C1 segment of cervical spinal cord (tissue), 14 donors: ENCODE measurements around the gene SLC26A1.
A peak's percentile ranks its signal among the peaks of the same experiment; 100 is the strongest.
"Not testable (repeated sequence)": the region's sequence is repeated elsewhere in the genome, so short reads cannot be mapped to it uniquely, and the experiment has no call there.

Experiments
- DNase-seq, 14 donors: peaks; one replicate each; lab custom pipeline; 2025; lab: John Stamatoyannopoulos, UW

SLC26A1 gene

DNA sequence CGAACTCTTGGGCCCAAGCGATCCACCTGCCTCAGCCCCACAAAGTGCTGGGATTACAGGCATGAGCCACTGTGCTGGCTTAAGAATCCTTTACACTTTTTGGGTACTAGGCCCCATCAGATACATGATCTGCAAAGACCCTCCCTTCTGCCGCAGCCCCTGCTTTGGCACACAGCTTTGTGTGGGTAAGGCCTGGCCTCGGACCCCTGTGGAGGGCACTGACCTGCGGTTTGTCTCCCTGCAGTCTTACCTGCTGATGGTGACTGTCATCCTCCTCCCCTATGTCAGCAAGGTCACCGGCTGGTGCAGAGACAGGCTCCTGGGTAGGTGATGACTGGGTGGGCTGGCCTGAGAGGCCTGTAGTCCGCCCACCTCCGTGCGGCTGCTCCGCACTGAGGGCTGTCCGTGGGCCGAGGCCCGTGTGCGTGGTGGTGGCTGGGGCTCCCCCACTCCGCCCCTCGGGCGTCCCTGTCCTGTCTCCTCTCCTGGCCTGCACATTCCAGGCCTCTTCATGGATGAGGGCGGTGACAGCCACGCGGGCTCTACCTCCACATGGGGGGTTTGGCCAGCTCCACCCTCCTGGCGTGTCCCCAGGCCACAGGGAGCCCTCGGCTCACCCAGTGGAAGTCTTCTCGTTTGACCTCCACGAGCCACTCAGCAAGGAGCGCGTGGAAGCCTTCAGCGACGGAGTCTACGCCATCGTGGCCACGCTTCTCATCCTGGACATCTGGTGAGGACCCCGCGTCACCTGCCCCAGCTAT lies 37.9 kb downstream of the SLC26A1 start:
- no peak for DNase-seq

DNA sequence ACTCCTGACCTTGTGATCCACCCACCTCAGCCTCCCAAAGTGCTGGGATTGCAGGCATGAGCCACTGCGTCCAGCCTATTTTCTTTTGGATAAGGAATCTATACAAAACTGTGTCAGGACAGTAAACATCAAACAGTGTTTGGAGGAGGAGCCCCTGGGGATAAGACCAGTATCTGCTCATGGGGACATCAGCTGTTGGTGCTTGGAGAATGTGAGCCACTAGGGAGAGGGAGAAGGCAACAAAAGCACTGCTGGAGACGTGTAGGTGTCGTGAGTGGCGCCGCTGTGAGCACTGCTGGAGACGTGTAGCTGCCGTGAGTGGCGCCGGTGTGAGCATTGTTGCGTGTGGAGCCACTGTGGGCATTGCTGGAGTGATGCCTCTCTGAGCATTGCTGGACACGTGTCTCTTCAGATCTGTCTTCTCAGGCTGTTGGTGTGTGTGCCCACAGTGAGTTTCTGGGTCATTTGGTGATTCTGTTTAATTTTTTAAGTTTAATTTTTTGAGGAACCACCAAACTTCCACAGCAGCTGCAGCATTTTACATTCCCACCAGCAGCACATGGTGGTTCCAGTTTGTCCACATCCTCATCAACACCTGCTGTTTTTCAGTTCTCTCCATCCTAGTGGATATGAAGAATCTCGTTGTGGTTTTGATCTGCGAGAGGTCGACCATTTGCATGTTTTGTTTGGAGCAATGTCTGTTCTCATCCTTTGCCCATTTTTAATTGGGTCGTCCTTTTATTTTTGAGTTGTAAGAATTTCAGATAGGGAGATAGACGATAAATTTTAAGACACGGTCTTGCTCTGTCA lies 38.8 kb downstream of the SLC26A1 start:
- DNase-seq: no peak

DNA sequence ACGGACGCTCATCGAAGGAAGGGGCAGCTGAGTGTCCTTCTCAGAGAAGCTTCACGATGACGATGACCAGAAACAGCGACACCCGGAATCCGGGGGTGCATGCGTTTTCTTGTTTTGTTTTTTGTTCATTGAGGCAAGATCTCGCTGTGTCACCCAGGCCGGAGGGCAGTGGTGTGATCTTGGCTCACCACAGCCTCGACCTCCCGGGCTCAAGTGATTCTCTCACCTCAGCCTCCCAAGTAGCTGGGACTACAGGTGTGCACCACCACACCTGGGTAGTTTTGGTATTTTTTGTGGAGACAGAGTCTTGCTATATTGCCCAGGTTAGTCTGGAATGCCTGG lies 39.7 kb downstream of the SLC26A1 start:
- no peak for DNase-seq

- DNase-seq: no peak
Observed at GRCh38 chr4:952881-953573, 40.2 kb downstream of the SLC26A1 start.

DNA sequence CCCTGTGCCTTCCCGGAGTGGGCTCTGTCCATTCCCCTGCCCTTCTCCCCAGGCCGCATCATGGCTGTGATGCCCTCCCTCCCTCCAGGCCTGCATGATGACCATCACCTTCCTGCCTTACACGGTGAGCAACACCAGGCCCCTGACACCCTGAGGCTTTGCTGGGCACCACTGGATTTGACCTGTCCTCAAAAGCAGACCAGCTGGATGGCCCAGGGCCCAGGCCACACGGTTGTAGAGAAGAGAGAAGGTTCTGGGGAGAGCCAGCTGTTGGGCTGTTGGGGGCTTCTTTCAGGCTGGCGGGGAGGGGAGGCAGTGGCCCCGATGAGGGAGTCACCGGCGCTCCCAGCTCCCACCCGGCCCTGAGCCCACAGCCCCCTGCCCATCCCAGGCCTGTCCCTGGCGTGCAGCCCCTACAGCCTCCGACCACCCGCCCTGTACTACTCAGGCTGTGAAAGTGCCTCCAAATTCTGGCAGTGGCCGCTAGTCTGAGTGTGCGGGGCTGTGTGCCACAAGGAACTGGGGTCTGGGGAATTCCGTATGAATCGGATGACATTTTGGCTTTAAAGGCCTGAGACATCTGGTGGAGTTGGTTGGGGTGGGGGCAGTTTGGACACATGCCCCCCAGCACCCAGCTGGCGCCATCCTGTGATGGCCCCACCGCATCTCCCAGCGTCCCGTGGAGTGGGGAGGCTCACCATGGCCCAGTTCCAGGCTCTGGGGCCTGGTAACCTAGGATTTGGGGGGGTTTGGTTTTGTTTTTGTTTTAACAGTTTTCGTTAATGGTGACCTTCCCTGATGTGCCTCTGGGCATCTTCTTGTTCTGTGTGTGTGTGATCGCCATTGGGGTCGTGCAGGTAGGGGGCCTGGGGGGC lies 41.4 kb downstream of the SLC26A1 start:
- no peak for DNase-seq

- DNase-seq: no peak
Observed at GRCh38 chr4:951186-951585, 42.0 kb downstream of the SLC26A1 start.

DNA sequence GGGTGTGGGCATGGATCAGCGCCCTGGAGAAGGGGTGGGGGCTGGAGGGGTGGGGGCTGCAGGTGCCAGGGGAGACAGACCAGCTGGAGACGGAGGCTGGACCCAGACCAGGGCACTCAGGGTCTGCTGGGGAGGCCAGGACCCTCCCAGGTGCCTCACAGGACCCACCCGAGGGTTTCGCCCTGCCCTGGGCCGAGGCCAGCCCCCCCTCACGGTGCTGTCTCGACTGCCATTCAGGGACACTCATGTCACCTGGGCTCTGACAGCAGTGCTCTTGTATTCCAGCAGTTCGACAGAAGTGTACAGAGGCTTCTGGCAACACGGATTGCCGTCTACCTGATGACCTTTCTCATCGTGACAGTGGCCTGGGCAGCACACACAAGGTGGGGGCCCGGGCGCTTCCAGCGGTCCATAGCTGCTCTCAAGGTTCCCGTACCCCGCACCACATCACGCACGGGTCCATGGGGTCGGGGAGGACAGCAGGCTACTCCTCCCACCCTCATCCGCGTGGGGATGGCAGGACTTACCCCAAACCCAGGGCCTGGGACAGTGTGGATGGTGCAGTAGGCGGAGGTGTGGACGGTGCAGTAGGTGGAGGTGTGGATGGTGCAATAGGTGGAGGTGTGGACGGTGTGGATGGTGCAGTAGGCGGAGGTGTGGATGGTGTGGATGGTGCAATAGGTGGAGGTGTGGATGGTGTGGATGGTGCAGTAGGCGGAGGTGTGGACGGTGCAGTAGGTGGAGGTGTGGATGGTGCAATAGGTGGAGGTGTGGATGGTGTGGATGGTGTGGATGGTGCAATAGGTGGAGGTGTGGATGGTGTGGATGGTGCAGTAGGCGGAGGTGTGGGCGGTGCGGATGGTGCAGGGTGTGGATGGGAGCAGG lies 42.8 kb downstream of the SLC26A1 start:
- DNase-seq: no peak

DNA sequence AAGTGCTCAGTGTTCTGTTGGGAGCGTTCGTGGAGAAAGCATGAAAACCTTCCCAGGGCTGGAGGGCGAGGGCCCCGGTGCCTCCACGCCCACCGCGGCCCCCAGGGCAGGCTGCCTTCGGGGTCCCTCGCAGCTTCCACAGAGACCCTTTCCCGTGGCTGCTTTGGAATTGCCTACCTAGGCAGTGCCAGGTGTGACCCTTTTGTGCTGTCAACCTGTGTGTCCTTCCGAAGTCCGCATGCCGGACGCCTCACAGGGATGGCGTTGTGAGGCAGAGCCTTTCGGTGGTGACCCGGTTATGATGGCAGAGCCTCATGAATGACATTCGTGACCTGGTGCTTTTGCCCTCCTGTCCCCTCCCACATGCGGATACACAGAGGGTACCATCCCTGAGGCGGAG lies 43.5 kb downstream of the SLC26A1 start:
- no peak for DNase-seq

DNA sequence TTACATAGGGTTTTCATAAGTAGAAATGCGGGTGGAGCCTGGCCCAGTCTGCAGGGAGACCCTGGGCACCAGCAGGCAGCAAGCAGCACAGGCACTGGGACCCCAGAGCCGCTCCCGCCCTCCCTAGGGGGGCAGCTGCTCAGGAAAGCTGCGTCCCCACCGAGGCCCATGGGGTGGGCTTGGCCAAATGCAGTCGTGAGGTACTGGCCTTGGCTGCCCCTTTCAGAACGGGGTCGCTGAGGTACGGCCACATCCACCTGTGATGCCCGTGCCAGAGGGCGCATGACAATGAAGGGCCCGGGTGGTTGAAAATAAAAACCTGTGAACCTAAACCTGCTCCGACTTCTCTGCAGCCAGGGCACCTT lies 44.3 kb downstream of the SLC26A1 start:
- DNase-seq: no peak

- DNase-seq: peak in 1 of 14 donors; percentile 50
Observed at GRCh38 chr4:948101-948935, 44.9 kb downstream of the SLC26A1 start.

GRCh38 chr4:947491-947971 lies 45.7 kb downstream of the SLC26A1 start:
- no peak for DNase-seq

GRCh38 chr4:946517-947471 lies 46.4 kb downstream of the SLC26A1 start:
- DNase-seq: no peak

- no peak for DNase-seq
Observed at GRCh38 chr4:946103-946450, 47.1 kb downstream of the SLC26A1 start.

DNA sequence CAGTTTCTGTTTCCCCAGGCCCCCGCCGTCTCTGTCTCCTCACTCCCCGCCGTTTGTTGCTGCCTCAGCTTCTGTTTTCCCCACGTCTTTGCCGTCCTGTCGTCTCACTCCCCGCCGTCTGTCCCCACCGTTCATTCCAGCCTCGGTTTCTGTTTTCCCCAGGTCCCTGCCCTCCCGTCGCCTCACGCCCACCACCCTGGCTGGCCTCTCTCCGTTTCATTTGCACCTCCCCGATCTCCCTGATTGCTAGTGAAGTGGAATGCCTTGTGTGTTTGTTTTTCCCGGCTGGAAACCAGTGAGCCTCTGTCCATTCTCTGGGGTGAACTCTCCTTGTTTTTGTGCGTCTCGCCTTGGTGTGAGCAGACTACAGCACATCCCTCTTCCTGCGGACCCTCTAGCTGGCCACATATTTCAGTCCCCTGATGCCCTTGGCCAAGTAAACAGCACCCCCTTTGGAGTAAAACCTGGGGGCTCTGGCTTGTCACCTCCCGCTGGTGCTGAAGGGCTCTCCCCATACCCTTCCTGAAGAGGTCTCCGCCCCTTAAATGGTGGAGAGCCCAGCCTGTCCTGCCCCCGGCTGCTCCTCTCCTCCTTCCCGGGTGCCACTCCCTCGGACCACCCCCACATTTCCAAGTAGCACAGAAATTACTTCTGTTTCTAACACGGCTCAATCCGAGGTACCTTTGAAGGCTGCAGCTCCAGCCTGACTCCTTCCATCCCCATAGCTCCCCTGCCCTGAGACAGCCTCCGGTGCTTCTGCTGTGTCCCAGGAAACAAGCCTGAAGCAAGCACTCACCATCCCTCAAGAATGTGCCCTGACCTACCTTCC lies 47.7 kb downstream of the SLC26A1 start:
- no peak for DNase-seq

GRCh38 chr4:939508-939907 lies 53.7 kb downstream of the SLC26A1 start:
- not testable (repeated sequence) for DNase-seq
